SKM-1 treated with dmso at 0.1 percent for 144 hours (cell line): ENCODE results near the gene PRKG1.

Experiments used
- DNase-seq: peaks from one replicate; lab custom pipeline; 2025; ENCODE audit not compliant: unreplicated experiment; lab: John Stamatoyannopoulos, UW

The PRKG1 gene

DNA sequence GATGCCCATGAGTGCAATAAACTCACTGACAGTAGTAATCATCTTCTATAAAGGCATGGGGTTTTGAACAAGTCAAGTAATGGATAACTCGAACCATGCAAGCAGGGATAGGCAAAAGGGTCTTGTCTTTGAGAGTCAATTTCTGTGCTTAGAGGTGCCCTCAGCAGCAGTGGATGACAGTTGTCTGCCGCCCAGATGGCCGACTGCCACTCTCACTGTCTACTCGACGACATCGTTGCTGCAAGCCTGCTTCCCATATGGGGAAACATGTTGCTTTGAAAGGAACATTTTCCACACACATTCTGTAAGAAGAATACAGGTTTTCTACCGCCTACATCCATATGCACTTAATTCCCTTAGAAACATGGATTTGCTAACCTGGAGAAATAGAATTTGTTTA lies 1003.5 kb downstream of the PRKG1 start:
- DNase-seq: no peak

DNA sequence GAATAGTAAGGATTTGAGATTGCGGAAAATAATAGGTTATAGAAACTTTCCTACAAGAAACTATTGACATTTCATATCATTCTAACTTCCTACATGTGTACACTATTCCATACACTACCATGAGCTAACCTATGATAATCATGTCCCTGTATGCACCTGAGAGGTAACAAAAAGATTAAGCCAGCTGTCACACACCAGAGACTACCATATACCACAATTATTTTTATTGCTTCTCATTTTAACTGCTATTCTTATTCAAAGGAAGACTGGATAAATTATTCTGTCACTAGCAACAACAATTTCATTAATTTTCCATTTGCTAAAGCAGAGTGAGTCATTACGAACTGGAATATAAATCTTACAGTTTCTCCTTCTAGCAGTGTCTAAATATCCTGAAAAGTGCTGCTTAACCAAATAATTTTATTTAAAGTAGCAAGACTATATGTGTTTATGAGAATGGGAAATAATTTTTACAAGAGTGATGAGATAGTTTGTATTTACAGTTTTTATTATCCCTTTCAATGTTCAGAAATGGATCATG lies 1004.2 kb downstream of the PRKG1 start:
- no peak for DNase-seq

- no peak for DNase-seq
Observed at GRCh38 chr10:52082307-52082706, 1008.0 kb downstream of the PRKG1 start.

DNA sequence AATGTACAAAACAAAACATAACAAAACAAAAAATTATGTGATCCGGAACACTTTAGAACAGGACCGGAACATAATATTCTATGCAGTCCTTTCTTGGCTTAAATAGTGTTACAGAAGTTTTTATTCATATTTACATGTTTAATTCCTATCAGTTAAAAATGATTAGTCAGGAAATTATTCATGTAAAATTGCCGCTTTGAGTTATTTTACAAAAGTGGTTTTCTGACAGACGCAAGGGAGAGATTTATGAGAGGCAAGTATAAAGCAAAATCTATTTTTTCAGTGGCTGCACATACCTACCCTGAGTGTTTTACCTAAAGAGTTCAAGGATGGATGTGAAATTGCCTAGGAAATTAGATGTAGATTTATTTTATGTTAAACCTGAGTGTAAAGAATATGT lies 1009.1 kb downstream of the PRKG1 start:
- DNase-seq: no peak

- DNase-seq: no peak
Observed at GRCh38 chr10:52092390-52092789, 1018.1 kb downstream of the PRKG1 start.

- no peak for DNase-seq
Observed at GRCh38 chr10:52098130-52098529, 1023.8 kb downstream of the PRKG1 start.

DNA sequence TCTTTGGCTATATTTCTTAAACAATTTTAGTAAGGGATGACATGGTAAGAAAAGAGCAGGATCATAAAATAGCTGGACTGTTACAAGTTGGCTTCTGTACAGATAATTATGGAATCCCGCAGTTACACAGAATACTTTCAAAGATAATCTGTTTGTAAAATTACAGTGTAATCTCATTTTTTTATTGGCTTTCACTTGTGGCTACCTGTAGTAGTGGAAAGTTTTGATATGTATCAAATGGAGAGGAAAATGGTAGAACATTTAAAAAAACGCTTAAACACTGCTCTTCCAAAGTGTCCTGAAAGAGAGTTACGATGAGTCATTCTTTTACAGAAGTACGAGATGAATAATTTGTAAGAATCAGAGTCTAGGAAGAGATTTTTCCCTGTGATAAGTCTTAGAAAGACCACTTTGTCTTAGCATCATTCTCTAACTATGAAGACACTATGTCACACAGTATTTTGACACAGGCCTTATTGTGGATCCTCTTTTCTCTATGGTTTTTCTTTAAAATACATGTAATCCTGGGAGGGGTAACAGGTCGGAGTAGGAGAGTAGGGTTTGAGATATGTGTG lies 1024.8 kb downstream of the PRKG1 start:
- DNase-seq: no peak

- DNase-seq: no peak
Observed at GRCh38 chr10:52100011-52100547, 1025.8 kb downstream of the PRKG1 start.

DNA sequence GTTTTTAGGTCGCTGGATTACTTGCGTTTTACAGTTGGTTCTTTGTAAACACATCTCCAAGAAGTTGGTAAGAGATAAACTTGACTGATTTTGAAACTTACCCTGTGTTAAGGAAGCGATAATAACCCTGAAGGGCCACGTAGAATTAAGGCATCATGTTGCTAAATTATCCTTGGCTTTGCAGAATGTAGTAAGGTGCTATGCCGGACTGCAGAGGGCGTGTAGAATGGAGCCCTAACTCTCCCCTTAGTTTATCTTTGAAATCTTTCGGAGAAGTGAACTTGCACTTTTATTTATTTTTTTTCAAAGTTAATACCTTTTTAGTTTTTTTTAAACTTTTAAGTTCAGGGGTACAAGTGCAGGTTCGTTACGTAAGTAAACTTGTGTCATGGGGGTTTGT lies 1031.0 kb downstream of the PRKG1 start:
- DNase-seq: no peak

DNA sequence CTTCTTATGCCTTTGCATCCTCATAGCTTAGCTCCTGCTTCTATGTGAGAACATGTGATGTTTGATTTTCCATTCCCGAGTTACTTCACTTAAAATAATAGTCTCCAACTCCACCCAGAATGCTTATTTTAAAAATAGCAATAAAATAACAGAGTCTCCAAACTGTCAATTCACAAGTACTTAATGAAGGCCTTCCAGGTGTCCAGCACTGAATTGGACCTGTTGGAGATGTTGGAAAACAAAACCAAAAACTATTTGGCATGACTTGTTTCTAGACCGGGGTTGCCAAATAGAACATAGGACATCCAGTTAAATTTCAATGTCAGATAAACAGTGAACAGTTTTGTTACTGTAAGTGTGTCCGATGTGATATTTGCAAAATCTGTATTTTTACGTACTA lies 1031.7 kb downstream of the PRKG1 start:
- DNase-seq: no peak

DNA sequence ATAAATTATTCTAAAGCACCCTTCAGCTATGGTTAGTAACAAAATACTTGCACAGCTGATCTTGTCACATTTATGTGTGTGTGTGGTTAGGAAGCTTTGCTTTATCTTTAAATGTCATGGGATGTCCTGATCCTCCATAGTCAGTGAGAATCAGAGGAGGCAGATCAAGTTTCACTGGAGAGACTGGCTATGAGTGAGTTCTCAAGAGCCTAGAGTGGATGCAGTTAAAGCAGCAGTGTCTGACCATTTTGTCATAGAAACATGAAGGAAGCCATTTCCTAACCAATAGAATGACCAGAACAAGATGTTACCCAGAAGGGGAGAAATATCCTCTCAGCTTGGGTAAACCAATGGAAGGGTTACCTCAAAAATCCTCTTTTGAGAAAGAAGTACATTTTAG lies 1032.6 kb downstream of the PRKG1 start:
- DNase-seq: no peak

DNA sequence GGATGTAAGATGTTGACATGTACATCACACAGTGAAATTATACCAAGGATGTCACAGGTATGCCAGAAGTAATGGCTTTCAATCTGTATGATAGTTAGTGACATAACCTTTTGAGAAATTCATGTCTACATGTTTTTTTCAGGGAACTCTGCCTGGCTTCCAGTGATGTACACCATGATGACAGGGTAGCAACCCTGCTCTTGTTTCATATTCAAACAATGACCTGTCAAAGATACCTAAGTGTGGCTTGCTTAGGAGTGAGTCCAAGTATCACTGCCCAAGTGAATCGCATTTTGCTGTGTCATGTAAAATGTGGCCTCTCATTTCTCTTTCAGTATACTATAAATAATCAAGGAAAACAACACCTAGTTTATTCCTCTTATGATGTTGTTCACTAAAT lies 1033.9 kb downstream of the PRKG1 start:
- DNase-seq: no peak

DNA sequence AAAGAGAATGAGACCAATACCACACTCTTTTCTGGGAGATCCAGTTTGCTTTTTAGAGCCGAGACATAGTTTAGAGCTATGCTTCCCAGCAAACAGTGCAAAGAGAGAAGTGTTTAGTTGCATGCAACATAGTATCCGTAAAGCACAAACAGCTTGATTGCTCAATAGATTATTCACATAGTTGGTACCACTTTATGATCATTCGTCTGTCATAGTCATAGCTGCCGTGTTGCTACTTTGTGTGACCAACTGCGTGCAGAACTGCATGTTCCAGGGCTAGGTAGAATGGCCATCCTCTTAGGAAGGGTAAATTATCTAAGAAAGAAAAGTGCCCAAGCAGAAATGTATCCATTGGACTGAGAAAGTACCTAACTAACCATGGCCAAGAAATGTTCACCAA lies 1036.3 kb downstream of the PRKG1 start:
- DNase-seq: no peak

- no peak for DNase-seq
Observed at GRCh38 chr10:52111101-52111891, 1037.0 kb downstream of the PRKG1 start.

DNA sequence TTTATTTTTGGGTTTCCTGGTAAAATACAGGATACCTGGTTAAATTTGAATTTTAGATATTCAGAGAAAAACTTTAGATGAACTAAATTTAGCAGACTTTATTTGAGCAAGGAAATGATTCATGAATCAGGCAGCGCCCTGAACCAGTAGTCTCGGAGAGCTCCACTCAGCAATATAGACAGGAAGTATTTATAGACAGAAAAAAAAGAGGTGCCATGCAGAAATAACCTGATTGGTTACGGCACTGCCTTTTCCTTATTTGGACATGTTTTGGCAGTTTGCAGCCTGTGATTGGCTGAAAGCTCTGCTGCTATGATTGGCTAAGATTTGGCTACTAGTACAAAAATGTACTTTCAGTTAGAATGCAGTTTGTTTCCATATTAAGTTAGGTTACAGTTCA lies 1041.5 kb downstream of the PRKG1 start:
- DNase-seq: no peak

GRCh38 chr10:52119507-52119906 lies 1045.2 kb downstream of the PRKG1 start:
- DNase-seq: no peak

DNA sequence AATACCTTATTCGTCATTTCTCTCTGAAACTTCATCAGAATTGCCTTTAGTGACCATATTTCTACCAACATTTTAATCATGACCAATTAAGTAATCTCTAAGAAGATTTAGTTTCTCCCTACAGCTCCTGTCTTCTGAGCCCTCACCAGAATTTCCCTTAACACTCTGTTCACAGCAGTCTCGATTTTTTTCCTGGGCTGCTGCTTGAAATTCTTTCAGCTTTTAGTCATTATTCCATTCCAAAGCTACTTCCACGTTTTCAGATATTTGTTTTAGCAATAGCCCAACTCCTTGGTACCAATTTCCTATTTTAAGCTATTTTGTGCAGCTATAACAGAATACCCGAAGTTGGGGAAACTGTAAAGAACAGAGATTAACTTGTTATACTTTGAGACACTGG lies 1047.4 kb downstream of the PRKG1 start:
- no peak for DNase-seq

GRCh38 chr10:52128056-52128683 lies 1053.9 kb downstream of the PRKG1 start:
- DNase-seq: no peak

- DNase-seq: no peak
Observed at GRCh38 chr10:52129410-52130178, 1055.3 kb downstream of the PRKG1 start.

DNA sequence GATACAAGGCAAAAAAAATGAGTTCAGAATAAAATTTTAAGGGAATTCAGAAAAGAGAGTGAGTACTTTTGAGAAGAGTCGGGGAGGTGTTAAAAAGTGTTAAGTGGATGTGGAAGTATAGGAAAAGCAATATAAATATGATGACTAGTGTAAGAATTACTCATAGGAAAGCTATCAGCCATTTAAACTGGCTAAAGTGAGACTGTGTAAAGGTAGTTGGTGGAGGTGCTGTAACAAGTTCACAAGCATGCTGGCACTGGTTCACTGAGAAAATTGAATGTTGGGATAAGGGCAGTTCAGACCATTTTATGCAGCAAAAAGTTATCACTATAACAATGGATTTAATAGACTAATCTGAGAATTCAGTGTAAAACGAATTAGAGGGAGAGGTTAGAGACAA lies 1060.8 kb downstream of the PRKG1 start:
- no peak for DNase-seq

DNA sequence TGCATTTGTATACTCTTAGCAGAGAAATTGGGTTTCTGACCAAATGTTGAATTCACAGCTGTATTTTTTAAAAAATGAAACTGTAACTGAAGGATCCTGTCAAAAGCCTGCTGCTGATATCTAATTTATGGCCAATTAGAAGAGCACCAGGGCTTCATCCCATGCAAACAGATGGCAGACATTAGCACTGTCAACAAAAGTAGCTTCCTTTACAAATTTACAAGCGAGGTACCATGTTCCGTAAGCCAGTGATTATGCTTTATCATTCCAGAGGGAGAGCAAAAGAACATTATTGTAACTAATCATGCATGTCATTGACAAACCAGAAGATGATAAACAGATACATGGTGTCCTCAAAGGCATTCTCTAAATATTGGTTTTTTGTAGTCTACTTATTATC lies 1062.6 kb downstream of the PRKG1 start:
- DNase-seq: no peak
